Measurements from ENCODE around the gene SMG6.

DNA sequence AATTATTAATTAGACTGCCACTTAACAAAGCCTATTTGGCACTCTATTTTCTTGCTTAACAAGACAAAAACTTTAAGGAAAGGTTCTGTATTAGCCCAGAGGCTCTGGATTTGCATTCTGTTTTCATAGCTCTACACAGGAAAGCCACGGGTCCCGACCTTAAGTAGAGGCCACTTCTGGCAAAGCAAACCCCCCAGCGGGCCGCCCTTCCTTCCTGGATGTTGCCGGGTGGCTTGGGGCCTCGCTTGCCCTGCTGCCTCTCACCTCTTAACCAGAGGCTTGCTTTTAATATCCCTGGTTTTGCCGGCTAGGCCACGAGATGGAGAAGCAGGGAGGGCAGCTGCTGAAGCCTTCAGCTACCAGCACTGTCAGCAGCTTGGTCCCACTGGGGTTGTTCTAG is 282.9 kb downstream of the SMG6 start:
- TF ChIP-seq EZH2 (IDR thresholded peaks at IDR 0.05; ENCODE audit: insufficient read depth, poor library complexity, severe bottlenecking) (no peak), EZH2phosphoT487 (IDR thresholded peaks at IDR 0.05; ENCODE audit: insufficient read depth, low read depth) (no peak)
